ENCODE measurements around the gene RLN3.
"Not testable (repeated sequence)": the region's sequence is repeated elsewhere in the genome, so short reads cannot be mapped to it uniquely, and the experiment has no call there.

RLN3 gene

DNA sequence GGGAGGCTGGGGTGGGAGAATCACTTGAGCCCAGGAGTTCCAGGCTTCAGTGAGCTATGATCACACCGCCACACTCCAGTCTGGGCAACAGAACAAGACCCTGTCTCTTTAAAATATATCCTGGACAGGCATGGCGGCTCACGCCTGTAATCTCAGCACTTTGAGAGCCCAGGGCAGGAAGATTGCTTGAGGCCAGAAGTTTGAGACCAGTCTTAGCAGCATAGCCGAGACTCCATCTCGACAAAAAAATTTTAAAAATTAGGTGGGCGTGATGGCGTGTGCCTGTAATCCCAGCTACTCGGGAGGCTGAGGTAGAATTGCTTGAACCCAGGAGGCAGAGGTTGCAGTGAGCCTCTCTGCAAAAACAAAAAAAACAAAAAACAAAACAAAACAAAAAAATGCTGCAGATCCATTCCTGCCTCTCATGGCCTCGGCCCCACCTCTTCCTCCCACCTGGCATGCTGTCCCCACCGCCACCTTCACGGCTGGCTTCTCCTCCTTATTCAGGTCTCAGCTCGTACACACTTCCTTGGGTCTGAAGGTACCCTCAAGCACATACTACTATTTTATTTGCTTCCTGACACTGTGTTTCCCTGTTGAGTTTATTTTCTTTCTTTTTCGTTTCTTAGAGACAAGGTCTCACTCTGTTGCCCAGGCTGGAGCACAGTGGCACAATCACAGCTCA, 27.1 kb upstream of the RLN3 start:
- DNase-seq: no peak
- no peak for TF ChIP-seq POLR2A (IDR thresholded peaks at IDR 0.05; ENCODE audit: low read length)
- no peak for TF ChIP-seq GATA1 (IDR thresholded peaks at IDR 0.05; ENCODE audit: low read depth, low read length)

DNA sequence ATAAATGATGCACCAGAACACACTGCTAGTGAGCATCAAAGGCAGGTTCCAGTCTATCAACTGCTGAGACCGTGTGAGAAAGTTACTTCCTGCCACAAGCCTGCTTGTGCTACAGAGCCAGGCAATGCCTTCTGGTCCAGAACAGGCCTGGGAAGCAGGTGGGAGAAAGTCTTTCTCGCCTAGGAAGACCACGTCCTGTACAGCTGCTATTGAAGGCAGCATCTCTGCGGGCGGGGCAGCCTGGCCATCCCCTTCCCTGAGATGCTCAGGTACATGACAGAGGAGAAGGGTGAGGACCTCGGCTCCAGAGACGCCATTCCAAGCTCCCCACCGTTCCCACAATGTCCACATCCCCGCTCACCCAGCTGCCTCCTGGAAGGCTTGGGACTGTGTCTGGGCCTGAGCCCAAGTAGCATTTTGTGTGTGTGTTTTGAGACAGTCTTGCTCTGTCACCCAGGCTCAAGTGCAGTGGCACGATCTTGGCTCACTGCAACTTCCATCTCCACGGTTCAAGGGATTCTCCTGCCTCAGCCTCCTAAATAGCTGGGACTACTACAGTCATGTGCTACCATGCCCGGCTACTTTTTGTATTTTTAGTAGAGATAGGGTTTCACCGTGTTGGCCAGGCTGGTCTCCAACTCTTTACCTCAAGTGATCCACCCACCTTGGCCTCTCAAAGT, 25.2 kb upstream of the RLN3 start:
- no peak for TF ChIP-seq GATA1 (IDR thresholded peaks at IDR 0.05; ENCODE audit: low read depth, low read length)
- TF ChIP-seq POLR2A (IDR thresholded peaks at IDR 0.05; ENCODE audit: low read length): no peak
- DNase-seq: no peak

DNA sequence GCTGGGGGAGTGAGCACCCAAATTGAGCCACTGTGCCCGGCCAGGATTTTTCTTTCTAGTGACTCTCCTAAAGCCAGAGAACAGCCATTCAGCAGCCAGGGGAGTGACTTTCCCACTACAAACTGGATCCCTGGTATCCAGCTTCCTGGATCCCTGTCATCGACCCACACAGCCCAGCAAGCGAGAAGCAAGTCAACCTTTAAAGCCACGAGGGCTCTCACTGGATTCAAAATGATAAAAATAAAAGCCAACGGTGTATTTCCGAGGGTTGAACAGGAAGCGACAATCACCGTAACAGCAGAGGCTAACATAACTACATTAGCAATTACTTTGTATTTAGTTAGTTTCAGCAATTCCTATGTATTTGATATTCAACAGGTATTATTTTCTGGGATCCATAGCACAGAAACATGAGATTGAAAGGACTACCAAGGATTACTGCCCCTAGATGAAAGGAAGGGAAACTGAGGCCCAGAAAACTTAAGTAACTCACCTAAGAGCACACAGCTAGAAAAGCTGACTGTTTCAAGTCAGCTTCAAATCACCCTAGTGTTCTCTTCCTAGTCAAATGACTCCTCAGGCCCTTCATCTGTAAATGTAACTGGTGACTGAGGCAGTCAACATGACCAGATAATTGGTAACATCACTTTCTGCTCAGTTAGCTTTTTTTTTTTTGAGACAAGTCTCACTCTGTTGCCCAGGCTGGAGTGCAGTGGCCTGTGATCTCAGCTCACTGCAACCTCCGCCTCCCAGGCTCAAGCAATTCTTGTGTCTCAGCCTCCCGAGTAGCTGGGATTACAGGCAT, 24.5 kb upstream of the RLN3 start:
- no peak for TF ChIP-seq GATA1 (IDR thresholded peaks at IDR 0.05; ENCODE audit: low read depth, low read length)
- TF ChIP-seq POLR2A (IDR thresholded peaks at IDR 0.05; ENCODE audit: low read length): no peak
- no peak for DNase-seq

DNA sequence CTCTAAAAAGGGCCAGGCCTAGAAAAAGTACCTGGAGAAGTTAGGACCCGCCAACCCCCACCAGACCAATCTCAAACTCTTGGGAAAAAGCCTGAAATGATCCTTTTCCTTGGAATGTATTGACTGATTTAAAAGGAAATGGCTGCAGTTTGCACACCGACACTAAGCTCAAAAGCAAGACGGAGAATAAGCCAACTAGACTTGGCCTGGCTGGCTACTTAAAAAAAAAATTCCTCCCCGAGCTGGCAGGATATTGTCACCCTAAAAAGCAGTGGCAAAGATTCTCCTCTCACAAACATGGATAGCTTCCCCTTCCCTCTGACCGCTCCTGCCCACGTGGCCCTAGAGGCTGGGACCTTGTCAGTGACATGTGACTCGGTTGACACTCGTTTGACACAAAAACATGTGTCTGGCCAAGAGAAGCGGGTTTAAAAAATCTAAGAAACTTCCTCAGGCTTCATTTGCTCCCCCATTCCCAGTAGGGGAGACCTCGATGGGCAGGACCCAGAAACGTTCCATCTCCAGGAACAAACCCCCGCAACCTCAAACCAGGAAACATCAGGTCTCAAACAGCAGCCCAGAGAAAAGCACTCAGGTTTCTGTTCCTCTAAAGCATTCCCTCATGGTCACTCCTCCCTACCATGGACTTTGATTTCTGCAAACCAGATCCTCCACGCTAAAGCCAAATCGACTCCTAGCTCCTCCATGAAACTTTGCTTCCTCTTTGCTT, 23.2 kb upstream of the RLN3 start:
- peak; percentile 42 to 49 for DNase-seq
- no peak for TF ChIP-seq POLR2A (IDR thresholded peaks at IDR 0.05; ENCODE audit: low read length)
- TF ChIP-seq GATA1 (IDR thresholded peaks at IDR 0.05; ENCODE audit: low read depth, low read length): no peak

DNA sequence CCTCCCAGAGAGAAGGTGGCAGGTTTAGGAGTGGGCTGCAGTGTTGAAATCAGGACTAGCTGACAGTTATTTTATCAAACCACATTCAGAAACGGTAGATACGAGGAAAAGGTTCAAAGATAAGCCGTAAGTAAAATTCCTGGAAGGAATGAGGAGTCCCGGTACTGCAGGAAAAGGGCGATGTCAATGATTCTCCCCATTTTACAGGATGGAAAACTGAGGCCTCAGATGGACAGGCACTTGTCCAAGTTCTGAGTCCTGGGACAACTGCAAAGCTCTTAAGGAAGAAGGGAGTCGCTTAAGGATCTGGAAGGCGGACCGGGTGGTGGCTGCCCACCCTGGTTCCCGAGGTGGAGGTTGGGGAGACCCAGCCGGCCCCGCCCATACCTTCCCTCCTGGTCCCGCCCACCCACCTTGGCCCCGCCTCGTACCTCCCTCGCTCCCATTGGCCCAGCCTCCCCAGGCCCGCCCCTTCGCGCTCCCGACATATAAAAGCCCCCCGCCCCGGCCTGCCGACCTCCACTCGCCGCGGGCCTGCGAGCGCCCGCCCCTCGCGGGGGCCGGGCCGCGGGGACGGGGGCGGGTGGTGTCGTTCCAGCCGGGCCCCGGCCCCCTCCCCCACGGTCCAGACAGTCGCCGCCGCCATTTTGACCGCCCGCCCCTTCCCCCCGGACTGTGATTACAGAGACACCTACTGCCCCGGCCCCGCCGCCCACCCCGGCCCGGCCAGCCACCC, 22.4 kb upstream of the RLN3 start:
- TF ChIP-seq GATA1 (IDR thresholded peaks at IDR 0.05; ENCODE audit: low read depth, low read length): no peak
- no peak for TF ChIP-seq POLR2A (IDR thresholded peaks at IDR 0.05; ENCODE audit: low read length)
- peak; percentile 88 to 91 for DNase-seq

DNA sequence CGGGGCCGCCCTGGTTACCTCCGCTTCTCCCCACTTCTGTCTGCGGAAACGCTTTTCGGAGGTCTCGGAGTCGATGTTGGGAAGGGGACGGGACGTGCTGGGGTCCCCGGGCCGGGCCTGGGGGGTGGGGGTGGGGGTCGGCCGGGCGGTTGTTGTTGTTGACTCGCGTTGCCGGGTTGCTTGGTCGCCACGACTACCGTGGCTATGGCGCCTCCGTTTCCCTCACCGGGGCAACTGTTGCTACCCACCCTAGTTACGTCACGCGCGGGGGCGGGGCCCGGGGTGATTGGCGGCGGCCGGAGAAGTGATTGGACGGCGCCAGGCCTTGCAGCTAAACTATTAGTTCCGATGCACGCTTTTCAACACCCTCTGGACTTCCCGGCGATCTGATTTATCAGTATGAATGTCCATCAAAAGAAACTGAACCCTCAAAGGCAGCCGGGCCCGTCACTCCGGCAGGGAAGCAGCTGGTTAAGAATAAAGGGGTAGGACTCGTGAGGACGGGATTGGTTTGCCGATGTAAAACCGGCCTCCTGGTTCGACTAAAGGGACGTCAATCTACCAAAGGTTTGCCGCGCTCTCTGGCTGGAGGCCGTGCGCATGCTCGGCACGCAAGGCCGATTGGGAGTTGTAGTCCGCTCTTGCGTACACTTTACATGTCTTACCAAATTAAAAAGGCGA, 21.7 kb upstream of the RLN3 start, which contains the start of gene RFX1:
RFX1 (minus strand) TSS at position 236 of the 681 bp plus-strand sequence. CDS start 12,477 bp downstream, outside the sequence.
- TF ChIP-seq POLR2A (IDR thresholded peaks at IDR 0.05; ENCODE audit: low read length): no peak
- no peak for TF ChIP-seq GATA1 (IDR thresholded peaks at IDR 0.05; ENCODE audit: low read depth, low read length)
- peak; percentile 100 for DNase-seq

DNA sequence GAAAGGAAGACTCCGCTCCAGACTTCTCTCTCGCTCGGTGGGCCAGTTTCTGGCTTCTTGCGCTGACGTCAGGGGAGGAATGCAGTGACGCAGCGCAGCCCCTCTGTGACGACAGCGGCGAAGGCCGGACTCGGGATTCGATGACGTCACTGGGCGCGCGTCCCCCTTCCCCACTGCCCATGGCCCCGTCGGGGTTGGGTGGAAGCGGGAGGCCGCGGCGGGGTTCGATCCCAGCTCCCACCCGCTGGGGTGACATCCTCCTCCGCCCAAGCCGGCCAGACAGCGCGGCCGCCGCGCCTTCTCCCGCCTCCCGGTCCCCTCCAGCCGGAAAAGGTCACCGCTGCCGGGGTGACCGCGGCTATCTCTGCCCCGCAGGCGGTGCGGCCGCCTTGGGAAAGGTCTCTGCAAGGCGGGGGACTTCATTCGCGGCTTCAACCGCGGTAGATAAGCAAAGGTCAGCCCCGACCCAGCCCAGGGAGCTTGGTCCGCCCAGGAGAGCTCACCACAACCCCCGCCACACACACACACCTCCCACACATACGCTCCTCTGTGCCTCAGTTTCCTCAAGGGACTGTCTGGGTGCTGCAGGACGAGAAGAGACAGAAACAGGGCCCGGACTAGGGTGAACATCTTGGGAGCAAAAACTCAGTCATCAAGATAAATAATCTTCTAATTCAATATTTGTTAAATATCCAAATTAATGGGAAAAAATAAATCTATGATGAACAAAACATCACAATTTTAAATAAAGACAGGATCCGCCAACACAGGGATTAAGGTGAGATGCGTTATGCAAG, 21.0 kb upstream of the RLN3 start:
- TF ChIP-seq POLR2A (IDR thresholded peaks at IDR 0.05; ENCODE audit: low read length) (peak; percentile 83), GATA1 (IDR thresholded peaks at IDR 0.05; ENCODE audit: low read depth, low read length) (peak; percentile 71)
- DNase-seq: peak; percentile 96 to 97

DNA sequence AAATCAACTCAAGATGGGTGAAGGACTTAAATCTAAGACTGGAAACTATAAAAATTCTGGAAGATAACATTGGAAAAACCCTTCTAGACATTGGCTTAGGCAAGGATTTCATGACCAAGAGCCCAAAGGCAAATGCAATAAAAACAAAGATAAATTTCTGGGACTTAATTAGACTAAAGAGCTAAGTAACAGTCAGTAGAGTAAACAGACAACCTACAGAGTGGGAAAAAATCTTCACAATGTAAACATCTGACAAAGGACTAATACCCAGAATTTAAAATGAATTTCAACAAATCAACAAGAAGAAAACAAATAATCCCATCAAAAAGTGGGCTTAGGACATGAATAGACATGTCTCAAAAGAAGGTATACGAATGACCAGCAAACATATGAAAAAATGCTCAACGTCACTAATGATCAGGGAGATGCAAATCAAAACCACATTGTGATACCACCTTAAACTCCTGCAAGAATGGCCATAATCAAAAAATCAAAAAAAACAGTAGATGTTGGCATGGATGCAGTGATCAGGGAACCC, 15.5 kb upstream of the RLN3 start:
- no peak for DNase-seq
- TF ChIP-seq GATA1 (IDR thresholded peaks at IDR 0.05; ENCODE audit: low read depth, low read length) (no peak), POLR2A (IDR thresholded peaks at IDR 0.05; ENCODE audit: low read length) (no peak)

DNA sequence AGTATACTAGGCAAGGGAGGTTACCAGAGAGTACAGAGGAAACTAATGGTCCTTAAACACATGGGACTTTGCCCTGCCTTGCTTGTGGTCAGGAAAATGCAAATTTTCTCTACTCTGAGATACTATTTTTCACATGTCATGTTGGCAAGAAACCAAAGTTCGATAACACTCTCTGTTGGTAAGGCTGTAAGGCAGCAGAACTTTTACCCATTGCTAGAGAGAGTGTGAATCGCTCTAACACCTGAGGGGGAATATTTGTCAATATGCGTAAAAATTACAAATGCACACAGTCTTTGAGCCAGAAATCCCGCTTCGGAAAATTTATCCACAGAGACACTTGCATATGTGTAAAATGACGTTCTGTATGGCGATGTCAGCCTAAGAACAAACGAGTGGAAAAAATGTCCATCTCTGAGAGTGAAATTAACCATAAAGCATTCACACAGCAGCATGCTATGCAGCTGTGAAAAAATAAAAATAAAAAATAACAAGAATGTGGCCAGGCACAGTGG, 12.4 kb upstream of the RLN3 start:
- TF ChIP-seq POLR2A (IDR thresholded peaks at IDR 0.05; ENCODE audit: low read length): no peak
- TF ChIP-seq GATA1 (IDR thresholded peaks at IDR 0.05; ENCODE audit: low read depth, low read length): no peak
- DNase-seq: peak; percentile 79 to 81

DNA sequence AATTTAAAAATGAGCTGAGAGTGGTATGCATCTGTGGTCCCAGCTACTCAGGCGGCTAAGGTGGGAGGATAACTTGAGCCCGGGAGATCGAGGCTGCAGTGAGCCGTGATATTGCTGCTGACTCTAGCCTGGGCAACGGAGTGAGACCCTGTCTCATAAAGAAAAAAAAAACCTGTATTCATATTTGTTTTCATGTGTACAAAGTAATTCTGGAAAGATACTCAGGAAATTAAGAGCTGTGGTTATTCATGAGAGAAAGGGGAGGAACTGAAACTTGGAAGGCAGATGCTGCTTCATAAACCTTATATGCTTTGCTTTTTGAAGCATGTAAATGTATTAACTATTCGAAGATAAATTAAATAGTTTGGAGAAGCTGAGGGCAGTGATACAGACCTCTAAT, 8.8 kb upstream of the RLN3 start:
- TF ChIP-seq GATA1 (IDR thresholded peaks at IDR 0.05; ENCODE audit: low read depth, low read length) (no peak), POLR2A (IDR thresholded peaks at IDR 0.05; ENCODE audit: low read length) (no peak)
- no peak for DNase-seq

DNA sequence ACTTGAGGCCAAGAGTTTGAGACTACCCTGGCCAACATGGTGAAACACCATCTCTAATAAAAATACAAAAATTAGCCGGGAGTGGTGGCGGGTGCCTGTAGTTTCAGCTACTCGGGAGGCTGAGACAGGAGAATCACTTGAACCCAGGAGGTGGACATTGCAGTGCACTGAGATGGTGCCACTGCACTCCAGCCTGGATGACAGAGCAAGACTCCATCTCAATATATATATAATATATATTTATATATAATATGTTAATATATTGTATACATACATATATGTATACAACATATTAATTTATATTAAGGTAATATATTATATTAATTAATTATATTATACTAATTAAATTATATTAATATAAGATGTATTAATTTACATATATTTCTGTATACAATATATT, 8.2 kb upstream of the RLN3 start:
- DNase-seq: not testable (repeated sequence)

Data from erythroblast (primary cell).